Gastroesophageal sphincter (tissue), 4 donors: ENCODE measurements around the gene REPS1. TPM values are rescaled to one million over a fixed set of nuclear protein-coding genes. Genes with fewer than 3 reads are reported as not detected.
"Not testable (repeated sequence)": the region's sequence is repeated elsewhere in the genome, so short reads cannot be mapped to it uniquely, and the experiment has no call there.

Experiments used
- ATAC-seq: fragments of 150-250 bp; one replicate; pipeline ENCODE4 v1.9.1; 2016; ENCODE audit warnings: mild to moderate bottlenecking, moderate library complexity
- H3K27ac ChIP-seq, 4 donors: fragments of 200-600 bp; sonication (generic) in 3 of 4; 1 replicate in 3 of 4; 2 replicates in 1 of 4; pipeline ENCODE4 v1.5.1; 2016 to 2019
- H3K27me3 ChIP-seq: fragments of 200-600 bp; sonication (generic); one replicate; pipeline ENCODE4 v1.5.1; 2019
- H3K36me3 ChIP-seq, 2 donors: fragments of 200-600 bp; sonication (generic); one replicate each; pipeline ENCODE4 v1.5.1; 2019; ENCODE audit warnings: control low read depth in 1 of 2
- H3K4me1 ChIP-seq, 3 donors: fragments of 200-600 bp; sonication (generic); 1 replicate in 2 of 3; 2 replicates in 1 of 3; pipeline ENCODE4 v1.5.1; 2016 to 2019; ENCODE audit warnings: control low read depth in 2 of 3
- H3K4me3 ChIP-seq, 2 donors: fragments of 200-600 bp; sonication (generic); one replicate each; pipeline ENCODE4 v1.5.1; 2019; ENCODE audit warnings: mild to moderate bottlenecking in 1 of 2, moderate library complexity in 1 of 2
- H3K9me3 ChIP-seq, 3 donors: fragments of 200-600 bp; sonication (generic); one replicate each; pipeline ENCODE4 v1.5.1; 2017 to 2019; ENCODE audit warnings: control low read depth in 2 of 3
- EP300 ChIP-seq: sonication (generic); formaldehyde crosslinking; IDR thresholded peaks from one replicate; pipeline ENCODE4 v1.6.1; 2017; ENCODE audit warnings: antibody characterized with exemption, mild to moderate bottlenecking
- POLR2A ChIP-seq, 2 donors: fragments of 450-650 bp; IDR thresholded peaks; one replicate each; pipeline ENCODE4 v1.6.1; 2017; ENCODE audit warnings: antibody characterized with exemption in 2 of 2, mild to moderate bottlenecking in 2 of 2, moderate library complexity in 1 of 2
- POLR2AphosphoS5 ChIP-seq: sonication (generic); formaldehyde crosslinking; IDR thresholded peaks from one replicate; pipeline ENCODE4 v1.6.1; 2017; ENCODE audit warnings: antibody characterized with exemption
- WGBS, 2 donors: methylation state at CpG; one replicate each; pipeline ENCODE4 v1.1.5; 2018; ENCODE audit warnings: low coverage in 1 of 2; 5-methylcytosine and 5-hydroxymethylcytosine counted together
- total RNA-seq, 4 donors: library from RNA; depleted of rRNA; stranded (reverse); fragments of >200 nt; gene quantifications; one replicate each; pipeline ENCODE4 v1.1.0, GENCODE V29; 2016
- TF ChIP-seq, protein P1 (sequence below), 4 experiments: fragments of 200-600 bp in 2 of 4; fragments of 450-650 bp in 2 of 4; sonication (generic) in 1 of 4; IDR thresholded peaks; one replicate each; pipeline ENCODE4 v1.5.1; 2017 to 2019; ENCODE audit warnings: antibody characterized with exemption in 4 of 4, mild to moderate bottlenecking in 2 of 4, moderate library complexity in 2 of 4

The REPS1 gene
- total RNA-seq, 4 donors from 2014 or later: 26.7 to 42.6 (median 29.3) TPM

DNA sequence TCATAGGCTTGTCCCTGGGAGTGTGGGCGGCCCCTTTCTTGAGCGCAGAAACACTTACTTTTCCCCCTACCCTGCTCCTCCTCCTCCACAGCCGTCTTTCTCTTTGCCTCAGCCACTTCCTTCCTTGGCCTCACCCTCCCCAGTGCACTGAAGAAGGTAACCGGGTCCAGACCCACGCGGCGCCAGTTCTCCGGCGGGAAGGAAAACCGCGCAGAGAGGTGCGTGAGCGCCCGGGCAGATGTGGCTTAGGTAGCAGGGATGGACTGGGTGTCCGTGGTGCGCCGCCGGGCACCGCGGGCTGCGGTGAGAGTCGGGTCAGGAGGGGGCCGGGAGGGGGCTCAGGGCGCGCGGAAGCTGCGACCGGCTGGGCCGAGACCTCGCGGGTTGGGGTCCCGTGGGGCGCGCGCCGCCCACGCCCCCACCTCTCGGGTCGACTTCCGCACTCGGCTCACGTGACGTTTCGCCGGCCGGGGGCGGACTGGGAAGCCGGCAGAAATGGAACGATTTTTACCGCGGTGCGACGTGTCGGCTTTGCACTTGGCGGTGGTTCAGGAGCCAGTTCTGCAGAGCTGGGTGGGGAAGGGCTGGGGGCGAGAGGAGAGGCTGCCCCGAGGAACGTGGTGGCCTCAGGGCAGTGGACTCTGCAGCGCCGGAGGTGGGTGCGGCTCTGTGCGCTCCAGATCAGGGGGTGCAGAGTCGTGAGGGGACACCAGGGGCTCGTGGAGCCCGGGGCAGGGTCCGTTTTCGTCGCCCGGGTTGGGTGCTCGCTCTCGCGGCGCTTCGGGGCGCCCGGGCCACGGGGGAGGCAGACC is 40.8 kb upstream of the REPS1 start, which contains the start of gene ABRACL:
TSS of gene ABRACL (plus strand) at position 88 of the 812 bp plus-strand sequence. CDS start 5,416 bp downstream, outside the sequence.
- ATAC-seq: peak; percentile 61
- WGBS, 2 donors: 0% methylated on average over 1 of the region's 77 CpGs; no CpG with 5 or more reads in 1 of the 2 donors
- TF ChIP-seq EP300: no peak
- TF ChIP-seq POLR2AphosphoS5: no peak
- peak in 1 of 2 donors; percentile 19 for TF ChIP-seq POLR2A (IDR thresholded peaks at IDR 0.05)
- TF ChIP-seq, protein P1, sequence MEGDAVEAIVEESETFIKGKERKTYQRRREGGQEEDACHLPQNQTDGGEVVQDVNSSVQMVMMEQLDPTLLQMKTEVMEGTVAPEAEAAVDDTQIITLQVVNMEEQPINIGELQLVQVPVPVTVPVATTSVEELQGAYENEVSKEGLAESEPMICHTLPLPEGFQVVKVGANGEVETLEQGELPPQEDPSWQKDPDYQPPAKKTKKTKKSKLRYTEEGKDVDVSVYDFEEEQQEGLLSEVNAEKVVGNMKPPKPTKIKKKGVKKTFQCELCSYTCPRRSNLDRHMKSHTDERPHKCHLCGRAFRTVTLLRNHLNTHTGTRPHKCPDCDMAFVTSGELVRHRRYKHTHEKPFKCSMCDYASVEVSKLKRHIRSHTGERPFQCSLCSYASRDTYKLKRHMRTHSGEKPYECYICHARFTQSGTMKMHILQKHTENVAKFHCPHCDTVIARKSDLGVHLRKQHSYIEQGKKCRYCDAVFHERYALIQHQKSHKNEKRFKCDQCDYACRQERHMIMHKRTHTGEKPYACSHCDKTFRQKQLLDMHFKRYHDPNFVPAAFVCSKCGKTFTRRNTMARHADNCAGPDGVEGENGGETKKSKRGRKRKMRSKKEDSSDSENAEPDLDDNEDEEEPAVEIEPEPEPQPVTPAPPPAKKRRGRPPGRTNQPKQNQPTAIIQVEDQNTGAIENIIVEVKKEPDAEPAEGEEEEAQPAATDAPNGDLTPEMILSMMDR (IDR thresholded peaks at IDR 0.05): peak in 1 of 4 experiments; percentile 5

DNA sequence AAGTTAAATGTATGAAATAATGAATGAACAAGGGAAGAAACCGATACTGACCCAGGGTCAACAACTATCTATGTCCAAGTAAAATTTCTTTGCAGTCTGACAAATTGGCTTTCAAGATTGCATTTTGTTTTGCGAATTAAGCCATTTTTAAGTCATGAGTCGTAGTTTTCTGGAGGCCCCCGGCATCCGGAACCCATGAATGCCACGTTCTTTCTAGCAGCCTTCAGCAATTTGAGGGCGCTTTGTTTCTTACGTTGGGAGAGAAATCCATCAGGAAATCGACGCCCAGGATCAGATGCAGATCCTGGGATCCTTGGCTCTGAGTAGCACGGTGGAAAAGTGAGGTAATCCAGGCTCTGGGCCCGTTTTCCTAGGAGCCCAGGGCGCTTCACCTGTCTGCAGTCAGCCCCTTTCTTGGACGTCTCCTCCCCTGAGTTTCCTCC is 40.2 kb upstream of the REPS1 start:
- Histone ChIP-seq H3K36me3 (no peaks in the 10 kb centered on the region), H3K27ac (peak overlapping the region in 3 of 4 donors; percentile 78 to 85 (median 79)), H3K4me3 (peak overlapping the region; percentile 57 to 93), H3K27me3 (no peaks in the 10 kb centered on the region), H3K4me1 (peaks cover 0 to 21% (median 5%) of the 10 kb centered on the region in 3 donors), H3K9me3 (no peaks in the 10 kb centered on the region)
- TF ChIP-seq POLR2AphosphoS5: no peak
- TF ChIP-seq EP300: no peak
- TF ChIP-seq POLR2A (IDR thresholded peaks at IDR 0.05): no peak
- TF ChIP-seq, protein P1 (IDR thresholded peaks at IDR 0.05): no peak
- 3 to 4% methylated on average over 7 to 10 of the region's 14 CpGs for WGBS, 2 donors
- ATAC-seq: no peak

More for the DNA sequence above, 40.8 kb upstream of the REPS1 start, which contains the start of gene ABRACL:
- peaks cover 0 to 21% (median 5%) of the 10 kb centered on the region in 3 donors for H3K4me1 ChIP-seq
- H3K27me3 ChIP-seq: no peaks in the 10 kb centered on the region
- no peaks in the 10 kb centered on the region for H3K36me3 ChIP-seq
- H3K27ac ChIP-seq: peak within 1 kb of the TSS in 3 of 4 donors; percentile 78 to 85 (median 79)
- H3K4me3 ChIP-seq: peak within 1 kb of the TSS; percentile 57 to 93
- H3K9me3 ChIP-seq: no peaks in the 10 kb centered on the region

DNA sequence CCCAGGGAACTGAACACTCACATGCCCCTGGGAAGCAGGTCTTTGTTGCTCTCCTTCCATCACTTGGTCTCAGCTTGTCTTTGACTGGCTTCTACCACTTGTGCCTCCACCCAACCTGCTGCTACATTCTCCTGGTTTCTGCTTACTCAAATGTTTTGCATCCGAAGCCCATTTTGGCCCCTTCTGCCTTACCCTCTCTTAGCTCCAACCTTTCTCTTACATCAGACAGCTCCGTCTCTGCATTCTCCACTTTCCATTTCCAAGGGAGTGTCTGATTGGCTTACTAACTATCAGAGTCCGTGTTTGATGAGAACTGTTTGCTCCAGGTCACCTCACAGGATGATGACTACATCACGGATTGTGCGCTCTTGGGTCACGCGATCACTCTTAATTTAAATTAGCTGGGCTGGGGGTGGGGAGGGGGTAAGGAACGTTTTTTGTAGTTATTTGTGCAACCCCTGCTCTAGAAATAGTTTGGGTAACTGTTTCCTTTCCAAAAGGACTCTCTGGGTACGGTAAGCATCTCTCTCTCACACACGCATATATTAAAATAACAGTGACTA is 39.6 kb upstream of the REPS1 start:
- H3K9me3 ChIP-seq: no peaks in the 10 kb centered on the region
- peak overlapping the region in 1 of 2 donors; percentile 93 for H3K4me3 ChIP-seq
- 25 to 38% methylated on average over 7 to 10 of the region's 10 CpGs for WGBS, 2 donors
- TF ChIP-seq EP300 (no peak), POLR2A (IDR thresholded peaks at IDR 0.05) (no peak), POLR2AphosphoS5 (no peak)
- TF ChIP-seq, protein P1 (IDR thresholded peaks at IDR 0.05): no peak
- H3K27ac ChIP-seq: no peak overlapping the region
- H3K4me1 ChIP-seq: peaks cover 0 to 21% (median 5%) of the 10 kb centered on the region in 3 donors
- no peaks in the 10 kb centered on the region for H3K27me3 ChIP-seq
- ATAC-seq: no peak
- H3K36me3 ChIP-seq: no peaks in the 10 kb centered on the region

DNA sequence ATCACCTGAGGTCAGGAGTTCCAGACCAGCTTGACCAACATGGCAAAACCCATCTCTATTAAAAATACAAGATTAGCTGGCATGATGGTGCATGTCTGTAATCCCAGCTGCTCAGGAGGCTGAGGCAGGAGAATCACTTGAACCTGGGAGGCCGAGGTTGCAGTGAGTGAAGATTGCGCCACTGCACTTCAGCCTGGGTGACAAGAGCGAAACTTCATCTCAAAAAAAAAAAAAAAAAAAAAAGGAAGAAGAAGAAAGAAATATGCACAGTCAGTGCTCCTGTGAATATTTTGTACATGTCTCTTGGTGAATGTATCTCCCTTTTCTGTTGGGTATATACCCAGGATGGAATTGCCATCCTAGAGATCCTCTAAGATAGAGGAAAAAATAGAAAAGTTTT is 37.4 kb upstream of the REPS1 start:
- not testable (repeated sequence) for H3K4me3 ChIP-seq, H3K9me3 ChIP-seq, ATAC-seq, H3K27ac ChIP-seq, H3K27me3 ChIP-seq, H3K36me3 ChIP-seq
- peaks cover 0 to 19% (median 5%) of the 10 kb centered on the region in 3 donors for H3K4me1 ChIP-seq
- 79 to 100% methylated on average over 1 to 3 of the region's 3 CpGs for WGBS, 2 donors

DNA sequence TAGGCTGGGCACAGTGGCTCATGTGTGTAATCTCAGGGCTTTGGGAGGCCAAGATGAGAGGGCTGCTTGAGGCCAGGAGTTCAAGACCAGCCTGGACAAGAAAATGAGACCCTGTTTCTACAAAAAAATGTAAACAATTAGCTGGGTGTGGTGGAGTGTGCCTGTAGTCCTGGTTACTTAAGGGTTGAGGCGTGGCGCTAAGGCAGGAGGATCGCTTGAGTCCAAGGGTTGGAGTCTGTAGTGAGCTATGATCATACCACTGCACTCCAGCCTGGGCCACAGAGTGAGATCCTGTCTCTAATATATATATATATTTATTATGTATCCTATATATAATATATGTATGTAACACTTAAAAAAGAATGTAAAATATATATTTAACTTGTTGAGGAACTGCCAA is 32.6 kb upstream of the REPS1 start:
- ATAC-seq: no peak
- Histone ChIP-seq H3K9me3 (no peaks in the 10 kb centered on the region), H3K4me1 (peaks cover 0 to 11% (median 0%) of the 10 kb centered on the region in 3 donors), H3K27me3 (no peaks in the 10 kb centered on the region), H3K4me3 (no peak overlapping the region), H3K36me3 (no peaks in the 10 kb centered on the region), H3K27ac (no peak overlapping the region)
- WGBS, 2 donors: 94 to 96% methylated on average over 3 of the region's 3 CpGs
- TF ChIP-seq, protein P1 (IDR thresholded peaks at IDR 0.05): no peak
- no peak for TF ChIP-seq POLR2AphosphoS5
- TF ChIP-seq EP300: no peak
- TF ChIP-seq POLR2A (IDR thresholded peaks at IDR 0.05): no peak
